ENCODE results near the gene RYK.

Gene RYK

GRCh38 chr3:134250717-134251220 is at the start of gene RYK:
TSS of gene RYK (minus strand) at chr3:134250859. CDS start at chr3:134250654, 205 bp downstream.
- no peak for TF ChIP-seq CTCF (IDR thresholded peaks at IDR 0.05)

DNA sequence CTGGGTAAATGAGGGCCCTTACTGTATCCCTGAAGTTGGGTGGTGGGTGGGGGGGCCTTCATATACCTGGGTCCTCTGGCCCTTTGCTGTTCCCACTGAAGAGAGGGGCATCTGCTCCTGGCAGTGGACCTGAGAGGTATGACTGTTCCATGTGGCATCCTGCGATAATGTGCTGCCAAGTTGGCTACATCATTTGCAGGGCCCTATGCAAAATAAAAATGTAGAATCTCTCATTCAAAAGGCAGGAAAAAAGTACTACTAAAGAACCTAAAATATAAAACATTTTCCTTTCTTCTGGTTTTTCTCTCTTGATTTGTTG is 49.2 kb upstream of the RYK start:
- TF ChIP-seq CTCF (IDR thresholded peaks at IDR 0.05) = no peak

GRCh38 chr3:134299185-134299887 is 48.7 kb upstream of the RYK start:
- peak; percentile 26; the same call in 1 of the 2 replicates for TF ChIP-seq CTCF (IDR thresholded peaks at IDR 0.05)

DNA sequence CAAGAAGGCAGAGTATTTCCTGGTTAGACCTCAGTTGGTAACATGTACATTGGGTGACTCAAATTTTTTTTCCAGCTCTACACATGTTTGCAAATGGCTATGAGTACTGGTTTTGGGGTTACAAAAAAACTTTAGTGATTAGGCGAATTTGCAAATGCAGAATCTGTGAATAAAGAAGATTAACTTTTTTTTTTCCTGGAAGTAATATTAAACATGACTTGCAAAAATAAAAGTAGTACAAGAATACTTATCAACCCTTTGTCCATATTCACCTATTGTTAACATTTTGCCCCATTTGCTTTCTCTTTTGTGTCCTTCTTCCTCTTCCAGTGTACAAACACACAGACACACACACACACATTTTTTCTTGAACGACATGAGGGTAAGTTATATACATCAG is 47.6 kb upstream of the RYK start:
- TF ChIP-seq CTCF (IDR thresholded peaks at IDR 0.05) = no peak

DNA sequence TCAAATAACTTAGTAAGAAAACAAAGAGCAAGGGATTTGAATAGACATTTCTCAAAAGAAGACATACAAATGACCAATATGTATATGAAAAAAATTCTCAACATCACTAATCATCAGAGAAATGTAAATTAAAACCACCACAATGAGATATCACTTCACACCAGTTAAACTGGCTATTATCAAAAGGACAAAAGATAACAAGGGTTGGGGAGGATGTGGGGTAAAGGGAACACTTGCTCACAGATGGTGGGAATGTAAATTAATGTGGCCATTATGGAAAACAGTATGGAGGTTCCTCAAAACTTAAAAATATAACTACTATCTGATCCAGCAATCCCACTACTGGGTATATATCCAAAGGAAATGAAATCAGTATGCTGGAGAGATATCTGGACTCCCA is 46.0 kb upstream of the RYK start:
- TF ChIP-seq CTCF (IDR thresholded peaks at IDR 0.05) = no peak

DNA sequence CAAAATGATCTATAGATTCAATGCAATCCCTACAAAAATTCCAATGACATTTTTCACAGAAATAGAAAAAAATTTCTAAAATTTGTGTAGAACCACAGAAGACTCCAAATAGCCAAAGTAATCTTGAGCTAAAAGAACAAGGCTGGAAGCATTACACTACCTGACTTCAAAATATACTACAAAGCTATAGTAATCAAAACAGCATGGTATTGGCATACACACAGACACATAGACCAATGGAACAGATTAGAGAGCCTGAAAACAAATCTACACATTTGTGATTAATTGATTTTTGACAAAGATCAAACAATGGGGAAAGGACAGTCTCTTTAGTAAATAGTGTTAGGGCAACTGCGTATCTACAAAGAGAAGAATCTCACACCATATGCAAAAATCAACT is 45.3 kb upstream of the RYK start:
- no peak for TF ChIP-seq CTCF (IDR thresholded peaks at IDR 0.05)

DNA sequence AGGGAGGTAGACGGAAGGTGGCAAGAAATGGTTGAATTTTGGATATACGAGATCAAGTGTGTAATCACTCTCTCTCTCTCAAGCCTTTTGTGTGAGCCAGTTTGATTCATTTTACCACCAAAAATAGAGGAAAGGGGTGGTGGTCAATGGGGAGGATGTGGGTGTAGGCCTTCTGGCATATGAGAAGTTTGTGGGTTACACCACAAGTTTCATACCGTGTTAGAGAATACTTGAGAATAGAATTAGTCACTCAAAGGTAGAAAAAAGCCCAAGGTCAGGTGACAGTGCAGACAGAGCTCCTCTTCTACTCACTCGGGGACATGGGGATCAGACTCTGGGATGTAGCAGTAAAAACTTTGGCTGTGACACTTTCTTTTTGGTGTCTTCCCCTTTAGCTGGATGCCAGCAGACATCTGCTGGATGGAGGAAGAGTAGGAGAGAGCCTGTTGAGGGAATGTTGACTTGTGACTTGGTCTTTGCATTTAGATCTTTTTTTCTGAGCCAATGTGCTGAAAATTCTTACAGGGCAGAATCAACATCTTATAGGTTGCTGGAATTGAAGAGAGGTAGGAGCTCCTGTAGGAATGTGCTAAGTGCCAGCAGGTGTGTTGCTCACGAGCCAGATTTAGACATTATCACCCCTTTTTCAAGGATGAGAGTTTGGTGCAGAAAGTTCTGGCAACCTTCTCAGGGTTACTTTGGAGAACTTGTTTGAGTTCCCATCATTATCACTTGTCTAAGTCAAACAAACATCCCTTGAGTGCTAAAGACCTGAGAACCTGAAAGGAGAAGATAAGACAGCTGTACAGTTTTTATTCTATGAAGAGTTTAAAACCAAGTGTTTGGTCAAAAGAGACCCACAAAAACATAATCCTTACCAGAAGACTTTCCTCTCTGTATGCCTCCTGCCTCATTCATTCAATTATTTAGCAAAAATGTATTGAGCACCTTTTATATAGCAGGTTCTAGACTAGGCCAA is 43.9 kb upstream of the RYK start:
- no peak for TF ChIP-seq CTCF (IDR thresholded peaks at IDR 0.05)
